OCI-LY3 (cell line): ENCODE measurements around the gene CNTLN.

Experiments
- H2AFZ ChIP-seq: fragments of 200-600, 300-600 bp; shearing (Covaris generic); 2 replicates; pipeline ENCODE4 v1.6.0; 2014; ENCODE audit warnings: antibody characterized with exemption, low read depth, low read length
- H3K27ac ChIP-seq: fragments of 200-600, 300-600 bp; sonication (generic); 2 replicates; pipeline ENCODE4 v1.5.1; 2014; ENCODE audit warnings: mild to moderate bottlenecking, low read length, moderate library complexity, mixed read lengths
- H3K27me3 ChIP-seq: fragments of 200-600, 300-600 bp; sonication (generic); 2 replicates; pipeline ENCODE4 v1.6.1; 2014; ENCODE audit warnings: low read depth, low read length, mixed read lengths
- H3K36me3 ChIP-seq: fragments of 200-600, 300-600 bp; sonication (generic); replicated peaks from 2 replicates; pipeline ENCODE3; 2014; ENCODE audit warnings: low read depth, low read length, mixed read lengths
- H3K4me1 ChIP-seq: fragments of 300-600, 200-600 bp; sonication (generic); 2 replicates; pipeline ENCODE4 v1.6.1; 2014; ENCODE audit warnings: low read length, mixed read lengths
- H3K4me2 ChIP-seq: fragments of 200-600, 300-600 bp; sonication (generic); 2 replicates; pipeline ENCODE4 v1.6.1; 2014; ENCODE audit warnings: low read length, mixed read lengths
- H3K4me3 ChIP-seq: fragments of 300-600, 200-600 bp; sonication (generic); 2 replicates; pipeline ENCODE4 v1.5.1; 2014; ENCODE audit warnings: antibody characterized with exemption, mild to moderate bottlenecking, low read length, moderate library complexity
- H3K79me2 ChIP-seq: fragments of 300-600, 200-600 bp; shearing (Covaris generic); 2 replicates; pipeline ENCODE4 v1.6.1; 2014; ENCODE audit warnings: mild to moderate bottlenecking, low read length, mixed read lengths
- H3K9ac ChIP-seq: fragments of 300-600, 200-600 bp; shearing (Covaris generic); 2 replicates; pipeline ENCODE4 v1.6.0; 2014; ENCODE audit warnings: mild to moderate bottlenecking, low read length, moderate library complexity
- H3K9me3 ChIP-seq: fragments of 200-600, 300-600 bp; shearing (Covaris generic); 2 replicates; pipeline ENCODE4 v1.6.1; 2014; ENCODE audit warnings: low read length, mixed read lengths; ENCODE audit not compliant: insufficient read depth
- H4K20me1 ChIP-seq: fragments of 200-600, 300-600 bp; sonication (generic); 2 replicates; pipeline ENCODE4 v1.6.1; 2016; ENCODE audit warnings: low read length, mixed read lengths; ENCODE audit not compliant: insufficient read depth
- EZH2phosphoT487 ChIP-seq: fragments of 200-600 bp; shearing (Covaris generic); IDR thresholded peaks from 2 replicates; pipeline ENCODE4 v1.6.1; 2018; ENCODE audit warnings: antibody characterized with exemption, mixed run types, low read depth
- TF ChIP-seq, protein P1 (sequence below): fragments of 200-600, 300-600 bp; sonication (generic); IDR thresholded peaks from 2 replicates; pipeline ENCODE4 v1.5.1; 2014; ENCODE audit warnings: antibody characterized with exemption, low read length, low read depth

CNTLN gene

GRCh38 chr9:17398350-17398749 is 263.5 kb downstream of the CNTLN start:
- H2AFZ ChIP-seq: no peak overlapping the region
- no peak for TF ChIP-seq EZH2phosphoT487
- TF ChIP-seq, protein P1, sequence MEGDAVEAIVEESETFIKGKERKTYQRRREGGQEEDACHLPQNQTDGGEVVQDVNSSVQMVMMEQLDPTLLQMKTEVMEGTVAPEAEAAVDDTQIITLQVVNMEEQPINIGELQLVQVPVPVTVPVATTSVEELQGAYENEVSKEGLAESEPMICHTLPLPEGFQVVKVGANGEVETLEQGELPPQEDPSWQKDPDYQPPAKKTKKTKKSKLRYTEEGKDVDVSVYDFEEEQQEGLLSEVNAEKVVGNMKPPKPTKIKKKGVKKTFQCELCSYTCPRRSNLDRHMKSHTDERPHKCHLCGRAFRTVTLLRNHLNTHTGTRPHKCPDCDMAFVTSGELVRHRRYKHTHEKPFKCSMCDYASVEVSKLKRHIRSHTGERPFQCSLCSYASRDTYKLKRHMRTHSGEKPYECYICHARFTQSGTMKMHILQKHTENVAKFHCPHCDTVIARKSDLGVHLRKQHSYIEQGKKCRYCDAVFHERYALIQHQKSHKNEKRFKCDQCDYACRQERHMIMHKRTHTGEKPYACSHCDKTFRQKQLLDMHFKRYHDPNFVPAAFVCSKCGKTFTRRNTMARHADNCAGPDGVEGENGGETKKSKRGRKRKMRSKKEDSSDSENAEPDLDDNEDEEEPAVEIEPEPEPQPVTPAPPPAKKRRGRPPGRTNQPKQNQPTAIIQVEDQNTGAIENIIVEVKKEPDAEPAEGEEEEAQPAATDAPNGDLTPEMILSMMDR: no peak
- H3K9ac ChIP-seq: no peak overlapping the region
- H3K36me3 ChIP-seq: no peaks in the 10 kb centered on the region
- no peak overlapping the region for H3K4me2 ChIP-seq
- H3K4me3 ChIP-seq: no peak overlapping the region
- no peaks in the 10 kb centered on the region for H4K20me1 ChIP-seq
- no peaks in the 10 kb centered on the region for H3K27me3 ChIP-seq
- H3K27ac ChIP-seq: no peak overlapping the region
- H3K79me2 ChIP-seq: no peaks in the 10 kb centered on the region
- H3K9me3 ChIP-seq: no peaks in the 10 kb centered on the region
- no peaks in the 10 kb centered on the region for H3K4me1 ChIP-seq

DNA sequence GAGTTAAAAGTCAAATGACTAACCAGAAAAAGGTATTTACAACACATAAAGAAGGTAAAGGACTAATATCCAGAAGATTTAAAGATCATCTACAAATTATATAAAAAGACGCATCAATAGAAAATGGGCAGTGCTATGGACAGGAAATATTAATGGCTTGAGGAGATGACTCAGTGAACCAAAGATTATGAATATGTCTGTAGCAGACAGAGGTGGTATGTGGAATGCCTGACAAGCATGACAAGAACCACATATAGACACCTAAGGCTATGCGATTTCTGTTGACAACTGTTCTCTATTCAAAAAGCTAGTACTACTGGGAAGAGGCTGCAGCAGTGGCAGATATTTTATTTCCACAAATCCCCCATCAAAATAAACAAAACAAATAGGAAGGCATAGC is 267.0 kb downstream of the CNTLN start:
- Histone ChIP-seq H3K27me3 (no peaks in the 10 kb centered on the region), H2AFZ (no peak overlapping the region), H3K4me2 (no peak overlapping the region), H3K9me3 (no peaks in the 10 kb centered on the region), H4K20me1 (no peaks in the 10 kb centered on the region), H3K79me2 (no peaks in the 10 kb centered on the region), H3K4me3 (no peak overlapping the region), H3K4me1 (no peaks in the 10 kb centered on the region), H3K9ac (no peak overlapping the region), H3K36me3 (no peaks in the 10 kb centered on the region), H3K27ac (no peak overlapping the region)
- TF ChIP-seq, protein P1: no peak
- no peak for TF ChIP-seq EZH2phosphoT487

DNA sequence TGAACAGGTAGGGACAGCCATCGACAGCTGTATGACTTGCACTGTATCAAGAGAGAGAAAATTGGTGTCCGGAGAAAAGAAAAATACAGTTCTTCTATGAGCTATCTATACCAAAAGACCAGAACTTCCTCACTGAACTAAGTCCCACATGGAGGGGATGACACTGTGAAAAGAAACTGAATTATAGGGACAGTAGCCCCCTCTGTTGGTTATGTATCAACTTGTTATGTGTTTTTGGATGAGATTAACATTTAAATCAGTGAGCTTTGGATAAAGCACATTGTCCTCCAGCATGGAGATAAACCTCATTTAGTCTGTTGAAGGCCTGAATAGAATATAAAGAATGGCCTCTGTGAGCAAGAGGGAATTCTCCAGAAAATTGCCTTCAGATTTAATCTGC is 267.5 kb downstream of the CNTLN start:
- H3K36me3 ChIP-seq: no peaks in the 10 kb centered on the region
- no peak overlapping the region for H2AFZ ChIP-seq
- H3K9me3 ChIP-seq: no peaks in the 10 kb centered on the region
- no peak overlapping the region for H3K4me3 ChIP-seq
- TF ChIP-seq, protein P1: no peak
- no peak overlapping the region for H3K4me2 ChIP-seq
- no peak overlapping the region for H3K27ac ChIP-seq
- H3K4me1 ChIP-seq: no peaks in the 10 kb centered on the region
- no peaks in the 10 kb centered on the region for H3K79me2 ChIP-seq
- H3K9ac ChIP-seq: no peak overlapping the region
- H3K27me3 ChIP-seq: no peaks in the 10 kb centered on the region
- no peaks in the 10 kb centered on the region for H4K20me1 ChIP-seq

DNA sequence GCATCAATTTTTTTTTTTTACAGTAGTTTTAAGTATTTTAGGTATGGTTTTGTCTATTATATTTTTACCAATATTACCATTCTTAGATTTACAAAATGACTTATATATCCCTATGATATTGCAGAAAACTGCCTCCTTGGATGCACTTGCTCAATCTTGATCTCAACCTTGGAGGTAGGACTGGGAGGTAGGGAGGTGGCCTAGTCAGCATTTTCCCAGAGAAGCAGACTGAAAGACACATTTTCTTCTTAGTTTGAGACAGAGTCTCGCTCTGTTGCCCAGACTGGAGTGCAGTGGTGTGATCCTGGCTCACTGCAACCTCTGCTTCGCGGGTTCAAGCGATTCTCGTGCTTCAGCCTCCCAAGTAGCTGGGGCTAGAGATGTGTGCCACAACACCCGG is 268.7 kb downstream of the CNTLN start:
- Histone ChIP-seq H3K36me3 (no peaks in the 10 kb centered on the region), H3K9me3 (no peaks in the 10 kb centered on the region), H3K27me3 (no peaks in the 10 kb centered on the region), H3K4me2 (no peak overlapping the region), H2AFZ (no peak overlapping the region), H4K20me1 (no peaks in the 10 kb centered on the region), H3K4me3 (no peak overlapping the region), H3K9ac (no peak overlapping the region), H3K27ac (no peak overlapping the region), H3K4me1 (no peaks in the 10 kb centered on the region), H3K79me2 (no peaks in the 10 kb centered on the region)
- no peak for TF ChIP-seq EZH2phosphoT487
- TF ChIP-seq, protein P1: no peak
